ENCODE measurements around the gene KCNN3. TPM values are rescaled to one million over a fixed set of nuclear protein-coding genes. Genes with fewer than 3 reads are reported as not detected.

The KCNN3 gene
- total RNA-seq, 1 donor: 0.09 TPM

- no peak overlapping the region for H3K4me3 ChIP-seq (ENCODE audit: low read depth, low read length)
- DNase-seq (ENCODE audit: low read depth): no peak
- TF ChIP-seq CTCF (IDR thresholded peaks at IDR 0.05; ENCODE audit: insufficient read depth, low read length): no peak
Observed at GRCh38 chr1:154714052-154714623, 155.9 kb downstream of the KCNN3 start.

- DNase-seq (ENCODE audit: low read depth): no peak
- TF ChIP-seq CTCF (IDR thresholded peaks at IDR 0.05; ENCODE audit: insufficient read depth, low read length): no peak
- H3K4me3 ChIP-seq (ENCODE audit: low read depth, low read length): no peak overlapping the region
Observed at GRCh38 chr1:154713005-154713404, 157.1 kb downstream of the KCNN3 start.

- DNase-seq (ENCODE audit: low read depth): no peak
- TF ChIP-seq CTCF (IDR thresholded peaks at IDR 0.05; ENCODE audit: insufficient read depth, low read length): no peak
- H3K4me3 ChIP-seq (ENCODE audit: low read depth, low read length): no peak overlapping the region
Observed at GRCh38 chr1:154712166-154712810, 157.8 kb downstream of the KCNN3 start.

GRCh38 chr1:154711416-154711815 lies 158.7 kb downstream of the KCNN3 start:
- no peak overlapping the region for H3K4me3 ChIP-seq (ENCODE audit: low read depth, low read length)
- TF ChIP-seq CTCF (IDR thresholded peaks at IDR 0.05; ENCODE audit: insufficient read depth, low read length): no peak
- DNase-seq (ENCODE audit: low read depth): no peak

- no peak overlapping the region for H3K4me3 ChIP-seq (ENCODE audit: low read depth, low read length)
- no peak for DNase-seq (ENCODE audit: low read depth)
- TF ChIP-seq CTCF (IDR thresholded peaks at IDR 0.05; ENCODE audit: insufficient read depth, low read length): no peak
Observed at GRCh38 chr1:154710106-154710505, 160.0 kb downstream of the KCNN3 start.

- no peak for TF ChIP-seq CTCF (IDR thresholded peaks at IDR 0.05; ENCODE audit: insufficient read depth, low read length)
- no peak overlapping the region for H3K4me3 ChIP-seq (ENCODE audit: low read depth, low read length)
Observed at GRCh38 chr1:154707901-154708463, 162.1 kb downstream of the KCNN3 start.

More at GRCh38 chr1:154707901-154708463, 162.1 kb downstream of the KCNN3 start:
- no peak for DNase-seq (ENCODE audit: low read depth)
